Cardiac muscle cell (in vitro differentiated cells and primary cell): ENCODE data around the gene SPDYE8. TPM values are rescaled to one million over a fixed set of nuclear protein-coding genes. Genes with fewer than 3 reads are reported as not detected.
"Not testable (repeated sequence)": the region's sequence is repeated elsewhere in the genome, so short reads cannot be mapped to it uniquely, and the experiment has no call there.

Experiments used
- DNase-seq, 2 donors: peaks; one replicate each; pipeline versions ENCODE4 v3.0.0 to v3.0.0-alpha.2; 2010 to 2017; ENCODE audit warnings: low read depth in 1 of 2, low spot score in 1 of 2
- H3K27ac ChIP-seq: fragments of 200-600 bp; sonication (generic); 2 replicates; pipeline ENCODE4 v1.5.1; 2016
- H3K27me3 ChIP-seq: fragments of 200-600 bp; sonication (generic); 2 replicates; pipeline ENCODE4 v1.6.0; 2016; ENCODE audit warnings: control low read depth
- H3K36me3 ChIP-seq: fragments of 200-600 bp; sonication (generic); 2 replicates; pipeline ENCODE4 v1.5.1; 2016; ENCODE audit warnings: control low read depth
- H3K4me1 ChIP-seq: fragments of 200-600 bp; sonication (generic); 2 replicates; pipeline ENCODE4 v1.8.1; 2017; ENCODE audit warnings: low read depth, mild to moderate bottlenecking, mixed run types
- H3K4me3 ChIP-seq: fragments of 200-600 bp; sonication (generic); 2 replicates; pipeline ENCODE4 v1.5.1; 2016; ENCODE audit warnings: mild to moderate bottlenecking
- H3K9me3 ChIP-seq: fragments of 200-600 bp; sonication (generic); 2 replicates; pipeline ENCODE4 v1.5.1; 2017; ENCODE audit warnings: low read depth, mild to moderate bottlenecking, control low read depth
- polyA plus RNA-seq: library from polyadenylated mRNA; unstranded; fragments of >200 nt; fragmentation: Nextera tagmentation; extraction: Ambion mirVana; gene quantifications from 2 replicates; pipeline ENCODE4 v1.2.1, GENCODE V29; 2016
- total RNA-seq: library from RNA; depleted of rRNA; stranded (reverse); fragments of >200 nt; gene quantifications from 2 replicates; pipeline ENCODE4 v1.2.3, GENCODE V29; 2016

Gene SPDYE8
- total RNA-seq (not detected in 2 replicates), polyA plus RNA-seq (0.44 and 0.97 TPM in 2 replicates)

- not testable (repeated sequence) for H3K4me3 ChIP-seq, H3K4me1 ChIP-seq, H3K9me3 ChIP-seq, DNase-seq, H3K36me3 ChIP-seq, H3K27me3 ChIP-seq, H3K27ac ChIP-seq
Observed at GRCh38 chr7:73029666-73030065, at the start of gene SPDYE8. TSS of gene SPDYE8 (minus strand) at chr7:73029766. CDS start at chr7:73027966, 1,800 bp downstream.

DNA sequence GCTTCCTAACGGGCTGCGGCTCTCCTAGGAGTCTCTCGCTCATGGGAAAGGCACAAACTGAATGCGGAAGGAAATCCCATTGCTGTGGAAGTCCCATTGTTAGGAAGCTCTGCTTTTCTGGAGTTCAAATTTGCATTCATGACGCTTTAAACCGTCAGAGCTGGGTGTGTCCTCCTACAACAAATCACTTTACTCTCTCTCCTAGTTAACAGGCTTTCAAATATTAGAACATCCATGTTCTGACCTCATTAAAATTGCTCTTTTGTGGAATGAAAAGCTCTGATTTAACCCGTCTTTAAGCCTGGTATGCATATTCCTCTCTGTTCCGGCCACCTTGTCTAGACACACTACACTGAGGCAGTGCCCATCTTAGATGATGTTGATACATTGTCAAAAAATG is 28.2 kb upstream of the SPDYE8 start, which contains the start of gene SPDYE11:
Gene SPDYE11 (minus strand): TSS at position 101 of the 400 bp plus-strand sequence. CDS start 1,800 bp downstream, outside the sequence.
- H3K36me3 ChIP-seq, H3K27me3 ChIP-seq, H3K4me3 ChIP-seq, H3K4me1 ChIP-seq, H3K9me3 ChIP-seq, H3K27ac ChIP-seq, DNase-seq: not testable (repeated sequence)

DNA sequence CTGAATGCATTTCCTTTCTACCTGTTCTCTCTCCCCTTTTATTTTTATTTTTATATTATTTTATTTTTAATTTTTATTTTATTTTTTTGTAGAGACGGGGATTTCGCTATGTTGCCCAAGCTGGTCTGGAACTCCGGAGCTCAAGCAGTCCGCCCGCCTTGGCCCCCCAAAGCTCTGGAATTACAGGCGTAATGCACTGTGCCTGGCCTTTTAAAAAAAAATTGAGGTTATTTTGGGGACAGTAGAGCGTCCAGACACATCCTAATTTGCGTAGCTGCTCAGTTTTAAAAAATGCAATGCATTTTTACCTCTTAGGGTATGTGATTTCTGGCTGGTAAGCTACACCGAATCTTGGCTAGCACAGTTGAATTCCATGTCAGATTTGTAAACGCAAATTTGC is 23.1 kb downstream of the SPDYE8 start:
- Histone ChIP-seq H3K4me3 (peak overlapping the region; percentile 71), H3K27ac (peak overlapping the region; percentile 83)
- not testable (repeated sequence) for H3K9me3 ChIP-seq, H3K36me3 ChIP-seq, H3K27me3 ChIP-seq, H3K4me1 ChIP-seq
- DNase-seq: peak in 1 of 2 donors; percentile 0

DNA sequence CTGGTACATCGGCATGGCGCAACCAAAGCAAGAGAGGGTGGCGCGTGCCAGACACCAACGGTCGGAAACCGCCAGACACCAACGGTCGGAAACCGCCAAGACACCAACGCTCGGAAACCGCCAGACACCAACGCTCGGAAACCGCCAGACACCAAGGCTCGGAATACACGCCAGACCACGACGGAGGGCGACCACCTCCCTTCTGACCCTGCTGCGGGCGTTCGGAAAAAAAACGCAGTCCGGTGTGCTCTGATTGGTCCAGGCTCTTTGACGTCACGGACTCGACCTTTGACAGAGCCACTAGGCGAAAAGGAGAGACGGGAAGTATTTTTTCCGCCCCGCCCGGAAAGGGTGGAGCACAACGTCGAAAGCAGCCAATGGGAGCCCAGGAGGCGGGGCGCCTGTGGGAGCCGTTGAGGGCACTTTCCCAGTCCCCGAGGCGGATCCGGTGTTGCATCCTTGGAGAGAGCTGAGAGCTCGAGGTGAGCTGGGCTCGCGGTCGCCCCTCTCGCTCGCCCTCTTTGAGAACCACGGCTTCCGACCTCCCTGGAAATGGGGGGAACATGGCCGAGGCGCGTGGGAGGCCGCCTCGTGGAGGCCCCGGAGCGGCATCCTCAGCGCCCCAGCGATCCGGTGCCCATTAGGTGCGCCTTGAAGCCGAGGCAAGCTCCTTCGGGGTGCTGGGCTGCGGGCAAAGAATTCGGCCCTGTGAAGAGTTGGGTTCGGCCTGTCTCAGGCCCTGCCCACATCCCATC is 23.7 kb downstream of the SPDYE8 start:
- peak overlapping the region; percentile 71 for H3K4me3 ChIP-seq

DNA sequence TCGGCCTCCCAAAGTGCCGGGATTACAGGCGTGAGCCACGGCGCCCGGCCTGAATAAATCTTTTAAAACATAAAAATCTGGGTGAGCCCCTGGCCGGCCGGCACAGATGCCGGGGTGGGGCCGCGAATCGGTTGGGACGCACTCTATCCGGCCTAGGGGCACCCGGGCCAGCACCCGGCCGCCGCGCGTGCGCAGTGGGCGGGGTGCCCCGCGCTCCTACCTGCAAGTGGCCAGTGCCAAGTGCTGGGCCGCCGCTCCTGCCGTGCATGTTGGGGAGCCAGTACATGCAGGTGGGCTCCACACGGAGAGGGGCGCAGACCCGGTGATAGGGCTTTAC is 24.2 kb downstream of the SPDYE8 start:
- not testable (repeated sequence) for H3K4me1 ChIP-seq, H3K27me3 ChIP-seq, H3K36me3 ChIP-seq, DNase-seq, H3K9me3 ChIP-seq
- H3K27ac ChIP-seq: peak overlapping the region; percentile 96
- peak overlapping the region; percentile 71 for H3K4me3 ChIP-seq

More for the DNA sequence above, 23.7 kb downstream of the SPDYE8 start:
- H3K4me1 ChIP-seq, H3K36me3 ChIP-seq, H3K9me3 ChIP-seq, H3K27me3 ChIP-seq: not testable (repeated sequence)
- H3K27ac ChIP-seq: peak overlapping the region; percentile 96
- DNase-seq: peak in 1 of 2 donors; percentile 88

DNA sequence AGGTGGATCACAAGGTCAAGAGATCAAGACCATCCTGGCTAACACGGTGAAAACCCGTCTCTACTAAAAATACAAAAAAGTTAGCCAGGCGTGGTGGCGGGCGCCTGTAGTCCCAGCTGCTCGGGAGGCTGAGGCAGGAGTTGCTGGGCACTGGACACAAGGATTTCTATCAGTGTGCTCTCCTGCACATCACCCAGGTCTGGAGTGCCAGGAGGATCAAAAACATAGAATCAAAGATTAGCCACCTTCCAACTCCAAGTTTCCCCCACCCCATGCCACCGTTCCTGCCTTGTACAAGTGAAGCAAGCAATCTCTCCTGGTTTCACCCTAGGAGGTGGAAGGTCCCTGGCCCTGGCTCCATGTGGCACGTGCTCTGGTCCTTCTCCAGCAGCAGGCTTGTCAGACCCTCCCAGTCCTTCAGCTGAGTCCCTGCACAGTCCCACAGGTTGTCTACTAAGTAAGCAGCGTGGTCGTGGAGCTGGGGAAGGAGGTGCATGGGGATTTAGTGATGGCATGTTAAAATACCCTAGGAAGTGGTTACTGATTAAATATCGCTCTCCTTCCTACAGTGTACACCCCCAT is 31.6 kb downstream of the SPDYE8 start:
- H3K27me3 ChIP-seq, H3K27ac ChIP-seq, H3K36me3 ChIP-seq, DNase-seq, H3K4me3 ChIP-seq, H3K9me3 ChIP-seq, H3K4me1 ChIP-seq: not testable (repeated sequence)

DNA sequence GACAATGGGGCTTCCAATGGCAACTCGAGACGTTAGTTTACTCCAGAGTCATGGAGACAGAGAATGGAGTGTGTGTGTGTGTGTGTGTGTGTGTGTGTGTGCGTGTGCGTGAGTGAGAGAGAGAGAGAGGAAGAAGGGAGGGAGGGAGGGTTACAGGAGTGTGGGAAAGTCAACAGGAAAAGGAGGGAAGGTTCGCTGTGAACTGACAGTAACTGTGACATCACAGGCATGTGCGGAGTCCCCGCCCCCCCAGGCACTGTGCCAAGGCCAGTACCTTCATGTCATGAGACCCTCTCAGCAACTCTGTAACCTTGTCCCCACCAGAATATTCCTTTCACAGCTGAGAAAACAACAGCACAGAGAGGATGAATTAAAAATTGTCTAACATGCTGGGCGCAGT is 32.1 kb downstream of the SPDYE8 start:
- H3K36me3 ChIP-seq, DNase-seq, H3K4me1 ChIP-seq, H3K27me3 ChIP-seq, H3K9me3 ChIP-seq, H3K4me3 ChIP-seq, H3K27ac ChIP-seq: not testable (repeated sequence)

DNA sequence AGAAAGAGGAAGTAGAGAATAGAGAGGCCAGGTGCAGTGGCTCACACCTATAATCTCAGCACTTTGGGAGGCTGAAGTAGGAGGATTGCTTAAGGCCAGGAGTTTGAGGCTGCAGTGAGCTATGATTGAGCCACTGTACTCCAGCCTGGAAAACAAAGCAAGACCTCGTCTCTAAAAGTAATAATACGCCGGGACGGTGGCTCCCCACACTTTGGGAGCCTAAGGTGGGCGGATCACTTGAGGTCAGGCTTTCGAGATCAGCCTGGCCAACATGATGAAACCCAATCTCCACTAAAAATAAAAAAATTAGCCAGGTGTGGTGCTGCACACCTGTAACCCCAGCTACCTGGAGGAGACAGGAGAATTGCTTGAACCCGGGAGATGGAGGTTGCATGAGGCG is 34.1 kb downstream of the SPDYE8 start:
- H3K36me3 ChIP-seq, H3K27me3 ChIP-seq, H3K4me3 ChIP-seq, DNase-seq, H3K4me1 ChIP-seq, H3K27ac ChIP-seq, H3K9me3 ChIP-seq: not testable (repeated sequence)

GRCh38 chr7:72990146-72990913 is 39.2 kb downstream of the SPDYE8 start:
- not testable (repeated sequence) for H3K27ac ChIP-seq, H3K27me3 ChIP-seq, H3K9me3 ChIP-seq, H3K4me3 ChIP-seq, H3K36me3 ChIP-seq, DNase-seq, H3K4me1 ChIP-seq

DNA sequence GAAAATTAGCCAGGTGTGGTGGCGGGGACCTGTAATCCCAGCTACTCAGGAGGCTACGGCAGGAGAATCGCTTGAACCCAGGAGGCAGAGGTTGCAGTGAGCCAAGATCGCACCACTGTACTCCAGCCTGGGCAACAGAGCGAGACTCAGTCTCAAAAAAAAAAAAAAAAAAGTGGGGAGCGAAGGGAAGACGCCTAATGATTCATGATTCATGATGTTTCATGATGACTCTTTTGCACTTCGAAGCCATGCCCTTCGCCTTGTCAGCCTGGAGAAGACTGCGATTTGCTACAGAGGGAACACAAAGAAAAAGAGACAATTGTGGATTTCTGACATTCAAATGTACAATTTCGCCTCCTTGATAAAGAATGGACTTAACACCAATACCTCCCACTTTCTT is 47.5 kb downstream of the SPDYE8 start:
- H3K9me3 ChIP-seq, H3K36me3 ChIP-seq, DNase-seq, H3K27ac ChIP-seq, H3K27me3 ChIP-seq, H3K4me1 ChIP-seq, H3K4me3 ChIP-seq: not testable (repeated sequence)

DNA sequence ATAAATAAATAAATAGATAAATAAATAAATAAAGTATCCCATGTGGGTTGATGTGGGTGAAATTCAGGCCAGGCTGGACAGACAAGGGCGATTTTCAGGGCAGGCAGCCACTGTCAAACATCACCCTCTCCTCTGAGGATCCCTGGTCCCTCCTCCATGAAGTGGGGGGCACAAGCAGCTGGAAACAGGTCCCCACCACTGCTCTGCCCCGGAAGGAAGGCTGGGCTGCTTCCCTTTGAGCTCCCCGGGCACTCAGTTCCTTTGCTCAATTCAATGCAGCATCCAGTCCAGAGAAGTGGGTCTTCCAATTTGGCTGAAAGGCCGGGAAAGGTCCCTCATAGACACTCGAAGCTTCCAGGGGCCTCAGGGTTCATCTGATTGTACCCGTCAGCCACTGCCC is 49.2 kb downstream of the SPDYE8 start:
- H3K9me3 ChIP-seq, H3K36me3 ChIP-seq, H3K27me3 ChIP-seq, DNase-seq, H3K4me1 ChIP-seq, H3K4me3 ChIP-seq, H3K27ac ChIP-seq: not testable (repeated sequence)

DNA sequence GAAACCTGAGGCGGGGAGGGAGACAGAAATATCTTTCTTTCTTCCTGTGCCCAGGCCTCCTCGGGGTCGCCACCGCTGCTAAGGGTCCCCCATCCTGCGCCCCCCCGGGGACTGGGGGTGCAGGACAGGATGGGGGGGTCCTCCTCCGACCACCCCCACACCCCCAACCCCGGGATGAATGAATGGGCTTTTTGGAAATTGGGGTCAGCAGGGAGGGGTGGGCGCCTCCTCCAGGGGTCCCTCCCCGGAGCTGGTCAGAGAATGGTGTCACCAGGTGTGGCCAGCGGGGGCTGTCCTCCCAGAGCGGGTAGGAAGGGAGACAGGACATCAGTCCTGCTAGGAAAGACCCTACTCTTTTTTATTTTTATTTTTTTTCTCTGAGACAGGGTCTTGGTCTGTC is 53.1 kb downstream of the SPDYE8 start:
- not testable (repeated sequence) for DNase-seq, H3K4me1 ChIP-seq, H3K4me3 ChIP-seq, H3K27me3 ChIP-seq, H3K9me3 ChIP-seq, H3K27ac ChIP-seq, H3K36me3 ChIP-seq

DNA sequence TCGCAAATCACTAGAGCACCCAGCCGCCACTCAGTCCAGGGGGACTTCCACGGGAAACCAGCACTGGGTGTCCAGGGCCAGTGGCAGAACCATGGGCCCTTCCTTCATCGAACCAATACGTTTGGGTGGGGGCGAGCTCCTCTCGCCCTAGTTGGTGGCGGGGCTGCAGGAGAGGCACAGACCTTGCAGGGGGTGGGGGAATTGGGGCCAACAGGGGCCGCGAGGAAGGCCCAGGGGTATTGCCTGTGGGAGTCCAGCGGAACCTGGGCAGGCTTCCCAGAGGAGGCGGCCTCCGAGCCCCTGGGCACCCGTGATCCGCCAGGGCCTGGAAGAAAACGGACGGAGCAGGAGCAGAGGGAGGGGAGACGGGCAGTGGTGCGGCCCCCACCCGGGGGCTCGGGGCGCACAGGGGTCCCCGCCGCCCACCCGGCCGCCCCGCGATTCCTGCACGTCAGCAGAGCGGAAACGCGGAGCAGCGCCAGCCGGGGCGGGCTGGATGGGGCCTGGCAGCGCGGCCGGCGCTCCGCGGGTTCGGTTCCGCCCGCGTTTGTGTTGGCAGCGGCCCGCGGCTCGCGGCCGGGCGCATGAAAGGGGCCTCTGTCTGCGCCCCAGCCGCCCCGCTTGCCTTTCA is 53.8 kb downstream of the SPDYE8 start:
- not testable (repeated sequence) for DNase-seq, H3K27me3 ChIP-seq, H3K36me3 ChIP-seq, H3K4me3 ChIP-seq, H3K4me1 ChIP-seq, H3K9me3 ChIP-seq, H3K27ac ChIP-seq

DNA sequence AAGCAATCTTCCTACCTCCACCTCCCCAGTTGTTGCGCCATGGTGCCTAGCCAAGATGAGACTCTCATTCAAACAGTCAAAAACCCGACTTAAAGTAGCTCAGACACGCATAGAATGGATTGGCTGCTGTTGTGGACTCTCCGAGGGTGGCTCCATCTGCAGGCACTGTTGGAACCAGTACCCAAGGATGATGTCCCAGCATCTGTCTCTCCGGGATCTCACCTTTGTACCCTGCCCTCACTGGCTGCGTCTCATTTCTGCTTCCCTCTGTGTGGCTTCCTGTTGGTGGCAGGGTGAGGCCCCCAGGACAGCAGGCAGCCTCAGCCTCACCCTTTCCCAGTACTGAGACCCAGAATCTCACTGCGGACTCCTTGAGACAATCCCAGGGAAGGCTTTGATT is 54.8 kb downstream of the SPDYE8 start:
- H3K4me3 ChIP-seq, H3K27me3 ChIP-seq, H3K27ac ChIP-seq, DNase-seq, H3K4me1 ChIP-seq, H3K36me3 ChIP-seq, H3K9me3 ChIP-seq: not testable (repeated sequence)
